ENCODE data around the gene KANTR. TPM values are rescaled to one million over a fixed set of nuclear protein-coding genes. Genes with fewer than 3 reads are reported as not detected.
"Not testable (repeated sequence)": the region's sequence is repeated elsewhere in the genome, so short reads cannot be mapped to it uniquely, and the experiment has no call there.

The KANTR gene
- polyA plus RNA-seq, 1 donor, result 9.1 TPM

DNA sequence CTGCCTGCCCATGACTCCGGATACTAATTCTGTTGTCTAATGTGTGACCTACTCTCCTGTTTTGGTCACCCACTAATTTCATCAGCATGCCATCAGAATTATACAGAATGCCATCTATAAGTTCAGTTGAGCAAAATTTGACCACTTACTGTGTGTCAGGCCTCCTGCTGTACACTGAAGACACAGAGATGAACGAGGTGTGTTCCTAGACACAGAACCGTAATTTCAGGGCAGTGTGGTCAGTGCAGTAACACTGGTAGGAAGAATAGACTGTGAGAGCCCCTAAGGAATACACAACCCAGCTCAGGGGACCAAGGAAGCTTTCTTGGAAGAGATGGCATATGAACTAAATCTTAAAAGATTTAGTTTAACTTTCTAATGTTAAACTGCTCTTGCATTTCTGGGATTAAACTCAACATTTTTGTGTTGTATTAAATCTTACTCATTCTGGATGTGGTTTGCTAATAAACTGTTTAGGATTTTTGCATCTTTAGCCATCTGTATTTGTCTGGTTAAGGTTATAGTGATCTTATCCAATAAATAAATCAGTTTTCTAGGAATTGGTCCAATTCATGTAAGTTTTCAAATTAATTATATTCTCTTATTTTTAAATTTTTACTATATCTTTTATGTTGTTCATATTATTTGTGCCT, 34.3 kb downstream of the KANTR start:
- DNase-seq (ENCODE audit: low read depth), result no peak

- DNase-seq (ENCODE audit: low read depth), result no peak
Observed at GRCh38 chrX:53133400-53133799, 39.5 kb downstream of the KANTR start.

- DNase-seq (ENCODE audit: low read depth), result no peak
Observed at GRCh38 chrX:53135581-53135980, 41.6 kb downstream of the KANTR start.

GRCh38 chrX:53153581-53153980, 59.6 kb downstream of the KANTR start:
- DNase-seq (ENCODE audit: low read depth), result no peak

GRCh38 chrX:53155512-53156206, 61.7 kb downstream of the KANTR start:
- DNase-seq (ENCODE audit: low read depth), result no peak

DNA sequence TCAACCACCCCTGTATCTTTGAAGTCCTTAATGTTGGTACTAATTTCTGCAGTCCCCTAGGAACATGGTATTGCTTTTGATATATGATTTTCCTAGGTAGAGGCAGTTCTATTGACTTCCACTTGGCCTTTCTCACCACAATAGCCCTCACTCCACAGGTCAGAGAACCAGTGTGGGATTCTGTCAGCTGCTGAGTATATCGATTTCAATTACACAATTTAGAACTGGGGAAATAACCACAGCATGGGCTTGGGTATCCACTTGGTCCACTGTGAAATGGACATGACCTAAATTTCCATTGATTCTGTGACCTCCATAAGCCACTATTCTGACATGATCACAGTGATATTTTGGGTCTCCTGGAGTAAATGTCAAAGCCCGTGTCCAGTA, 62.3 kb downstream of the KANTR start:
- no peak for DNase-seq (ENCODE audit: low read depth)

GRCh38 chrX:53159184-53159583, 65.2 kb downstream of the KANTR start:
- no peak for DNase-seq (ENCODE audit: low read depth)

DNA sequence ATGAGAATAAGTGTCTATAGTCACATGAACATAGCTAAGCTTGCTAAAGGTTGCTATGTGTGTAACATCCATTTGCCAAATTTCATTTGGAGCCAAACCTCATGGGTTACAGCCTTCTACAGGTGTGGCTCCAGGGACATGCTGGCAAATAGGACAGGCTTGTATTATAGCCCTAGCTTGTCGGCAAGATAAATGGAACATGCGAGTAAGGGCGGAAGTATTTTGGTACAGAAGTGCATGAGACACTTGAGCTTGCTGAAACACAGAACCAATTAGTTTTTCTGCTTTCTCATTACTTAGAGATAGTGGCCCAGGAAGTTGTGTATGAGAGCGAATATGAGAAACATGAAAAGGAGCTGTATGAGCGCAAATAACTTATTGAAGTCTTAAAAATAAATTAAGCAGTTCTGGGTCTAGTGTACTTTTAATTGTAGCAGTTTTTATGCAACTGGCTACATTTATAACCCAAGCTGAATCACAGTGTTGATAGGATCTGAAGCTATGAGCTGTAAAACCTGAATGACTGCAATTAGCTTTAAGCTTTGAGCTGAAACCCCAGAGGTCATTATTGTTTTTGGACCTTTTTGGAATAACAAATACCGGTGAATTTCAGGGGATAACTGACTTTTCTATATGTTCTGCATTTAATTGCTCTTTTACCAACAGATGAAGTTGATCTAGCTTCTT, 66.5 kb downstream of the KANTR start:
- no peak for DNase-seq (ENCODE audit: low read depth)

DNA sequence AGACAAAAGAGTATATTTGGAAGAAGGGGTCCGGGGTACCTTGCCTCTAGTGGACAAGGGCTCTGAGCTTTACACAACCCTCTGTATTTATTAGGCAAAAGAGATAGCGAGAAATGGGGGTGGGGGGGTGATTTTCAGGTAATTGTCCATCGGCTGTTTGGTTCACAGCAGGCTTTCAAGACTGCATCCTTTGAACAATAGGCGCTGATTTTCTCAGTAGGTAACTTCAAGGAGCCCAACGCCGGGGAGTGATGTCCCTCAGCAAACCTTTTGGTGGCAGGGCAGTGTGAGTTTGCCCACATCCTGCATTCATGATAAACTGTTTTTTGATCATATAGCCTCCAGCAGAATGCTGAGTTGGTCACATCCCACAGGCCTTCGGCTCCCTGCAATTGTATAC, 69.5 kb downstream of the KANTR start:
- DNase-seq (ENCODE audit: low read depth), result no peak

DNA sequence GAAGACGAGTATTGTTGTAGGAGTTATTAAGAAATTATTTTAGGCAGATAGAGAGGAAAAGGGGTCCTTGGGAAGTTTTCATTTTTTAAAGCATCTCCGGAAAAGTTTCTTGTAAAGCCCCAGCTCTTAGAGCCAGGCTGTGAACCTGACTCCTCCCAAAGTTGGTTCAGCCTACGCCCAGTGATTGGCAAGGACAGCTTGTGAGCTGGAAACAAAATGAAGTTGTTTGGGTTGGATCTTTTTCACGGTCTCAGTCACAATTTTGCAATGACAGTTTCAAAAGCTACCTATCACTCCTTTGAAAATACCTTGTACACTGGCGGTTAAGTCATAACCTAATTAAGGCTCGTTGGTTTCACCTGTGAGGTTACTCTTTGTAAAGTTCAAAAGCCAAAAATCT, 70.6 kb downstream of the KANTR start:
- DNase-seq (ENCODE audit: low read depth), result not testable (repeated sequence)

- no peak for DNase-seq (ENCODE audit: low read depth)
Observed at GRCh38 chrX:53166103-53166502, 72.2 kb downstream of the KANTR start.

- DNase-seq (ENCODE audit: low read depth), result no peak
Observed at GRCh38 chrX:53171356-53171755, 77.4 kb downstream of the KANTR start.

Other genes starting within 250 kb of the KANTR start
- not detected for gene XAGE3, start 226.1 kb upstream of the KANTR start, polyA plus RNA-seq (ENCODE audit: insufficient read length)
- 21.5 TPM for gene FAM156B, start 196.8 kb upstream of the KANTR start, polyA plus RNA-seq (ENCODE audit: insufficient read length)
- 23.4 TPM for gene FAM156A, start 135.6 kb upstream of the KANTR start, polyA plus RNA-seq (ENCODE audit: insufficient read length)
- gene GPR173, start 45.4 kb upstream of the KANTR start, polyA plus RNA-seq (ENCODE audit: insufficient read length), result 9.8 TPM
- gene TSPYL2, start 11.8 kb upstream of the KANTR start, polyA plus RNA-seq (ENCODE audit: insufficient read length), result 14.9 TPM
- 48.9 TPM for gene KDM5C, start 131.1 kb downstream of the KANTR start, polyA plus RNA-seq (ENCODE audit: insufficient read length)
- 19.9 TPM for gene IQSEC2, start 187.4 kb downstream of the KANTR start, polyA plus RNA-seq (ENCODE audit: insufficient read length)